ENCODE data around the gene UBP1. TPM values are rescaled to one million over a fixed set of nuclear protein-coding genes. Genes with fewer than 3 reads are reported as not detected.
A peak's percentile ranks its signal among the peaks of the same experiment; 100 is the strongest.
"Not testable (repeated sequence)": the region's sequence is repeated elsewhere in the genome, so short reads cannot be mapped to it uniquely, and the experiment has no call there.

The UBP1 gene
- total RNA-seq, 1 donor from 2014 or later = 55.8 TPM

DNA sequence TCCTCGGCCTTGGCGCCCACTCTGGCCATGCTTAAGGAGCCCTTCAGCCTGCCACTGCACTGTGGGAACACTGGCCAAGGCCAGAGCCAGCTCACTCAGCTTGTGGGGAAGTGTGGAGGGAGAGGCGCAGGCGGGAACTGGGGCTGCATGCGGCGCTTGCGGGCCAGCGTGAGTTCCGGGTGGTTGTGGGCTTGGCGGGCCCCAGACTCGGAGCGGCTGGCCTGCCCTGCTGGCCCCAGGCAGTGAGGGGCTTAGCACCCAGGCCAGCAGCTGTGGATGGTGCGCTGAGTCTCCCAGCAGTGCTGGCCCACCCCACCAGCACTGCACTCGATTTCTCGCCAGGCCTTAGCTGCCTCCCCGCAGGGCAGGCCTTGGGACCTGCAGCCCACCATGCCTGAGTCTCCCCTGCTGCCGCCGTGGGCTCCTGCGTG, 13.1 kb upstream of the UBP1 start:
- Histone ChIP-seq H3K27ac (no peak overlapping the region), H3K36me3 (peaks cover 0 to under 1% of the 10 kb centered on the region in 2 donors), H3K4me1 (no peaks in the 10 kb centered on the region), H3K4me3 (no peak overlapping the region), H3K9me3 (no peaks in the 10 kb centered on the region), H3K27me3 (no peaks in the 10 kb centered on the region)
- TF ChIP-seq, protein P1, sequence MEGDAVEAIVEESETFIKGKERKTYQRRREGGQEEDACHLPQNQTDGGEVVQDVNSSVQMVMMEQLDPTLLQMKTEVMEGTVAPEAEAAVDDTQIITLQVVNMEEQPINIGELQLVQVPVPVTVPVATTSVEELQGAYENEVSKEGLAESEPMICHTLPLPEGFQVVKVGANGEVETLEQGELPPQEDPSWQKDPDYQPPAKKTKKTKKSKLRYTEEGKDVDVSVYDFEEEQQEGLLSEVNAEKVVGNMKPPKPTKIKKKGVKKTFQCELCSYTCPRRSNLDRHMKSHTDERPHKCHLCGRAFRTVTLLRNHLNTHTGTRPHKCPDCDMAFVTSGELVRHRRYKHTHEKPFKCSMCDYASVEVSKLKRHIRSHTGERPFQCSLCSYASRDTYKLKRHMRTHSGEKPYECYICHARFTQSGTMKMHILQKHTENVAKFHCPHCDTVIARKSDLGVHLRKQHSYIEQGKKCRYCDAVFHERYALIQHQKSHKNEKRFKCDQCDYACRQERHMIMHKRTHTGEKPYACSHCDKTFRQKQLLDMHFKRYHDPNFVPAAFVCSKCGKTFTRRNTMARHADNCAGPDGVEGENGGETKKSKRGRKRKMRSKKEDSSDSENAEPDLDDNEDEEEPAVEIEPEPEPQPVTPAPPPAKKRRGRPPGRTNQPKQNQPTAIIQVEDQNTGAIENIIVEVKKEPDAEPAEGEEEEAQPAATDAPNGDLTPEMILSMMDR (IDR thresholded peaks at IDR 0.05) = no peak
- DNase-seq (ENCODE audit: low spot score in 2 of 2) = no peak
- intact Hi-C loops (cut with DNase I) = no loop called here

DNA sequence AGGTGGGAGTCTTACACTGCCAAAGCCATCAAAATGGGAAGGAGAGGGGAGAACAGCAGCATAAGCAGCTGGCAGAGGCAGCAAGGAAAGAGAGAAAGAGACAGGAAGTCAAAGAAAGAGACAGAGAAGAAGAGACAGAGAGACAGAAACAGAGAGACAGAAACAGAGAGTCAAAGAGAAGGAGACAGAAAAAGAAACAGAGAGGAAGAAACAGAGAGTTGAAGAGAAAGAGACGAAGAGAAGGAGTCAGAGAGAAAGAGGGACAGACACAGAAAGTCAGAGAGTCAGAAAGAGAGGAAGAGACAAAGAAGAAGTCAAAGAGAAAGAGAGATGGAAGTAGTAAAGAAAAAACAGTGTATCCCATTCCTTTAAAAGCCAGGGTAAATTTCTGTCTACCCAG, 11.8 kb upstream of the UBP1 start:
- H3K36me3 ChIP-seq; H3K9me3 ChIP-seq; H3K27ac ChIP-seq; H3K4me1 ChIP-seq; H3K4me3 ChIP-seq; DNase-seq (ENCODE audit: low spot score in 2 of 2); intact Hi-C loops (cut with DNase I); H3K27me3 ChIP-seq: not testable (repeated sequence)

DNA sequence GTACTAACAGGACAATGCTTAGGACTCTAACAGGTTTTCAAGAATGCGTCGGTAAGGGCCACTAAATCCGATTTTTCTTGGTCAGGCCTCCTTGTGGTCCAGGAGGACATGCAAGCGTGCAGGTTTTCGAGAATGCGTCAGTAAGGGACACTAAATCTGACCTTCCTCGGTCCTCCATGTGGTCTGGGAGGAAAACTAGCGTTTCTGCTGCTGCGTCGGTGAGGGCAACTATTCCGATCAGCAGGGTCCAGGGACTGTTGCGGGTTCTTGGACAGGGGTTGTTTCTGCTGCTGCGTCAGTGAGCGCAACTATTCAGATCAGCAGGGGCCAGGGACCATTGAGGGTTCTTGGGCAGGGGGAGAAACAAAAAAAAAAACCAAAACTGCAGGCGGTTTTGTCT, 7.8 kb upstream of the UBP1 start:
- no peak overlapping the region for H3K4me3 ChIP-seq
- H3K36me3 ChIP-seq = no peaks in the 10 kb centered on the region
- H3K27me3 ChIP-seq = no peaks in the 10 kb centered on the region
- H3K27ac ChIP-seq = no peak overlapping the region
- H3K4me1 ChIP-seq = no peaks in the 10 kb centered on the region
- TF ChIP-seq, protein P1 (IDR thresholded peaks at IDR 0.05) = no peak
- intact Hi-C loops (cut with DNase I) = loop anchor here (10.0 kb wide), 1 partner anchor 267 kb away; the partner anchor contains the start of gene CLASP2
- H3K9me3 ChIP-seq = no peaks in the 10 kb centered on the region
- DNase-seq (ENCODE audit: low spot score in 2 of 2) = no peak

DNA sequence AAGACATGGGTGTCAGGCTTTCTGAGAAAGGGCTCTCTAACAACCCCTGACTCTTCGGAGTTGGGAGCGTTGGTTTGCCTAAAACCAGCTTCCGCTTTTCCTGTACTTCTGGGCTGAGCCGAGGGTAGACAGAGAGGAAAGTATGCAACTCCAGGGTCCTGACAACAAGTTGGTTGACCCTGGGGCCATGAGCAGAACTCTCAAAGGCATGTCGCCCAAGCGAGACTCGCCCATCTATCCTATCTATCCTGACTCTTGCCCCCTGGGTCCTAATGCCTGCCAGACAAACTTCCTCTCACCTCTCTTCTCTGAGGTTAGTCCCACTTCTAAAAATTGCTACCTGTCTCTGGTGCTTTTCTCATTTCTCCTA, 7.0 kb upstream of the UBP1 start:
- not testable (repeated sequence) for H3K27ac ChIP-seq
- intact Hi-C loops (cut with DNase I) = loop anchor here (10.0 kb wide), 1 partner anchor 268 kb away; the partner anchor contains the start of gene CLASP2

DNA sequence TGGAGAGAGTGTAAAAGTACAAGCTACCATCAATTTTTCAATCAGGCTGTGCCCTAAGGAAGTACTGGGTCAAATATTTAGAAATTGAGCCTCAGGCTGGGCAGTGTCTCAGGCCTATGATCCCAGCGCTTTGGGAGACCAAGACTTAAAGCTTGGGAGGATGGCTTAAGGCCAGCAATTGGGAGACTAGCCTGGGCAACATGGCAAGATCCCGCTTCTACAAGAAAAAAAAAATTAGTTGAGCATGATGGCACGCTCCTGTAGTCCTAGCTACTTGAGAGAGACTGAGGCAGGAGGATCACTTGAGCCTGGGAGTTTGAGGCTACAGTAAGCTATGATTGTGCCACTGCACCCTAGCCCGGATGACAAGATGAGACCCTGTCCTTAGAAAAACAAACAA, 2.0 kb upstream of the UBP1 start:
- Histone ChIP-seq H3K9me3 (no peaks in the 10 kb centered on the region), H3K4me1 (peaks cover 6 to 7% of the 10 kb centered on the region in 2 donors), H3K36me3 (no peaks in the 10 kb centered on the region), H3K4me3 (no peak overlapping the region), H3K27me3 (no peaks in the 10 kb centered on the region), H3K27ac (peak overlapping the region in 1 of 2 donors; percentile 83)
- TF ChIP-seq, protein P1 (IDR thresholded peaks at IDR 0.05) = no peak
- intact Hi-C loops (cut with DNase I) = loop anchor here (5.0 to 10.0 kb wide), 4 partner anchors 273 to 1335 kb away; partner anchors contain the start of genes CLASP2, CRTAP, GLB1 and GPD1L
- DNase-seq (ENCODE audit: low spot score in 2 of 2) = no peak

More for the DNA sequence above, 7.0 kb upstream of the UBP1 start:
- not testable (repeated sequence) for H3K4me3 ChIP-seq; H3K27me3 ChIP-seq; H3K4me1 ChIP-seq; DNase-seq (ENCODE audit: low spot score in 2 of 2); H3K36me3 ChIP-seq; H3K9me3 ChIP-seq

DNA sequence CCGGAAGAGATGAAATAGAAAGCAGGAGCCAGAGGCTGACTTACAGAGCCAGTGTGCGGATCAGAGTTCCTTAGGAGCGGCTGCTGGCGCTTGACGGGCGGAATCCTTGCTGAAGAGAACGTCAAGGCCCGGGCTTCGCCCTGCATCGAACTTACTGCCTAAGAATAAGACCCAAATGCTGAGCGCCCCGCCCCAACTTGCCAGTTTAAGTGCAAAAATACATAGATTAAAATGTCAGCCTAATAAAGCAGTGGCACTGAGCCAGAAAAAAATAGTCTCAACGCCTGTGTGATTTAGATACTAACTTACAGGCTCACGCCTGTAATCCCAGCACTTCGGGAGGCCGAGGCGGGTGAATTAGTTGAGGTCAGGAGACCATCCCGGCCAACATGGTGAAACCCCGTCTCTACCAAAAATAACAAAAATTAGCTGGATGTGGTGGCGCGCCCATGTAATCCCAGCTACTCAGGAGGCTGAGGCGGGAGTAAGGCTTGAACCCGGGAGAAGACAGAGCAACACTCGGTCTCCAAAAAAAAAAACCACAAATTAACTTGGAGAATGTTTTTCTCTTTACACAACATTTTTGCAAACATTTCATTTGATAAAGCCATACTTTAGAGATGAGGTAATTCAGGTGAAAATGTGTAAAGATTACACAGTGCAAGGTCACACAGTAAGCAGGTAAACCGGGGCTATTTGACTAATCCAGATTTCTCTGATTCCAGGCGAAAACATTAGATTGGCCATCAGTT, 1.2 kb upstream of the UBP1 start:
- Histone ChIP-seq H3K4me1 (peaks cover 8 to 15% of the 10 kb centered on the region in 2 donors), H3K27me3 (no peaks in the 10 kb centered on the region), H3K27ac (peak overlapping the region; percentile 83 to 88), H3K9me3 (no peaks in the 10 kb centered on the region), H3K36me3 (no peaks in the 10 kb centered on the region), H3K4me3 (peak overlapping the region; percentile 94 to 96)
- intact Hi-C loops (cut with DNase I) = loop anchor here (2.0 to 10.0 kb wide), 5 partner anchors 49 to 1334 kb away; partner anchors contain the start of genes CLASP2, CRTAP, GLB1 and GPD1L
- DNase-seq (ENCODE audit: low spot score in 2 of 2) = peak in 1 of 2 donors; percentile 87
- TF ChIP-seq, protein P1 (IDR thresholded peaks at IDR 0.05) = no peak

All from ascending aorta (tissue), 2 donors.